ENCODE measurements around the gene HDAC4. TPM values are rescaled to one million over a fixed set of nuclear protein-coding genes. Genes with fewer than 3 reads are reported as not detected.

The HDAC4 gene
- total and polyA plus RNA-seq, 10 of the 15 experiments (the other 5 are each of a cell fraction or from before 2014, with no cell fraction given): 0.22 to 15.7 (median 4.8) TPM

DNA sequence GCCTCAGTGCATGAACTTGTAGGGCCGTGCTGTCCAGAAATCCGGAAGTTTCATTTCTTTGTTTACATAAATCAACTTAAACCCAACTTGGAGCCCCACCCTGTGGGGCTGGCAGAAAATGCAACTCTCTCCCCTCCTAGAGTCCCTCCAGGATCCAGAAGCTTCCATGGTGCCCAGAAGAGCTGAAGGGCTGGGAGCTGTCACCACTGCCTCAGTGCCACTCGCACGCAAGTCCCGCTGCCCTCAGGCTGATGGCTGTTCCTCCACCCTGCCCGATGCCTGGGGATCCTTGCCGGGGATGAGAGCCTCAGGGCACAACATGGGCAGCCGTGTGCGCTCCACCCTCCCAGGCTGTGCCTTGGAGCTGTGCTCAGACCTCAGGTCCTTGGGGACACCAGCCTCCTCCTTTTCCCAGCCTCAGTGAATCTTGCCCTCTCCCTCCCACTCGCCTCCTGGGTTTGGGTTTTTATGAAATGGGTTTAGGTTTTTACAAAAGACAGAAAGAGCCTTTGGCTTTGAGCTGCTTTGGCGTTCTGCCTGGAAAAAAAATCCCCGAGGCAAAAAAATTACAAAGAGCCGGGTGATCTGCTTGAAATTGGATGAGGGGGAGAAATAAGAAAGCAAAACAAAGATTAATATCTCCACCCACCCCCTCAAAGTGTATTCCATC lies 397.7 kb downstream of the HDAC4 start (continued):
- TF ChIP-seq, protein P1, sequence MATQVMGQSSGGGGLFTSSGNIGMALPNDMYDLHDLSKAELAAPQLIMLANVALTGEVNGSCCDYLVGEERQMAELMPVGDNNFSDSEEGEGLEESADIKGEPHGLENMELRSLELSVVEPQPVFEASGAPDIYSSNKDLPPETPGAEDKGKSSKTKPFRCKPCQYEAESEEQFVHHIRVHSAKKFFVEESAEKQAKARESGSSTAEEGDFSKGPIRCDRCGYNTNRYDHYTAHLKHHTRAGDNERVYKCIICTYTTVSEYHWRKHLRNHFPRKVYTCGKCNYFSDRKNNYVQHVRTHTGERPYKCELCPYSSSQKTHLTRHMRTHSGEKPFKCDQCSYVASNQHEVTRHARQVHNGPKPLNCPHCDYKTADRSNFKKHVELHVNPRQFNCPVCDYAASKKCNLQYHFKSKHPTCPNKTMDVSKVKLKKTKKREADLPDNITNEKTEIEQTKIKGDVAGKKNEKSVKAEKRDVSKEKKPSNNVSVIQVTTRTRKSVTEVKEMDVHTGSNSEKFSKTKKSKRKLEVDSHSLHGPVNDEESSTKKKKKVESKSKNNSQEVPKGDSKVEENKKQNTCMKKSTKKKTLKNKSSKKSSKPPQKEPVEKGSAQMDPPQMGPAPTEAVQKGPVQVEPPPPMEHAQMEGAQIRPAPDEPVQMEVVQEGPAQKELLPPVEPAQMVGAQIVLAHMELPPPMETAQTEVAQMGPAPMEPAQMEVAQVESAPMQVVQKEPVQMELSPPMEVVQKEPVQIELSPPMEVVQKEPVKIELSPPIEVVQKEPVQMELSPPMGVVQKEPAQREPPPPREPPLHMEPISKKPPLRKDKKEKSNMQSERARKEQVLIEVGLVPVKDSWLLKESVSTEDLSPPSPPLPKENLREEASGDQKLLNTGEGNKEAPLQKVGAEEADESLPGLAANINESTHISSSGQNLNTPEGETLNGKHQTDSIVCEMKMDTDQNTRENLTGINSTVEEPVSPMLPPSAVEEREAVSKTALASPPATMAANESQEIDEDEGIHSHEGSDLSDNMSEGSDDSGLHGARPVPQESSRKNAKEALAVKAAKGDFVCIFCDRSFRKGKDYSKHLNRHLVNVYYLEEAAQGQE (IDR thresholded peaks at IDR 0.05; ENCODE audit: low read depth, low read length): no peak

DNA sequence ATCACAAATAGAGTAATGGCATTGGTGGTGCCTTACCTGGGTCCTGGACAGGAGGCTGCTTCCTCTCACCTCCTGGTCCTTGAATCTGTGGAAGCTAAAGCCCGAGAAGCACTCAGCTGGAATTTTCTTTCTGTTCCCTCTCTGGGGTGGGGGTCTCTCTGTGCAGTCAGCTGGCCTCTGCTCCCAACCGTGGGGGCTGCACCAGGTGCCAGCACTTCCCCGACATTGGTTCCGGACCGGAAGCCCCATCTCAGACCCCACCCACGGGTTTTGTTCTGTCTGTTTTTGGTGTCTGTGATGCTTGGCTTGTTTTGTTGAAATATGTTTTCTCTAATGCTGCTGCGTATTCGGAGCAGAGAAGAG lies 398.2 kb downstream of the HDAC4 start:
- Histone ChIP-seq H3K27me3 (replicated peaks in 1 of 2; ENCODE audit: control insufficient read depth in 2 of 2, insufficient read depth in 2 of 2, low read length in 1 of 2) (peaks cover 3 to 5% of the 10 kb centered on the region in 2 experiments; a peak in 2 of 4 replicates), H3K36me3 (ENCODE audit: control insufficient read depth in 2 of 2, insufficient read depth in 2 of 2, low read length in 1 of 2) (no peaks in the 10 kb centered on the region), H4K20me1 (ENCODE audit: control insufficient read depth, insufficient read depth) (no peaks in the 10 kb centered on the region), H3K4me1 (ENCODE audit: control insufficient read depth, insufficient read depth, low read length) (no peaks in the 10 kb centered on the region), H3K9me3 (replicated peaks; ENCODE audit: control insufficient read depth, insufficient read depth, low read length) (no peaks in the 10 kb centered on the region), H3K4me2 (ENCODE audit: control insufficient read depth, insufficient read depth) (no peak overlapping the region), H3K27ac (ENCODE audit: control insufficient read depth, insufficient read depth) (no peak overlapping the region), H2AFZ (ENCODE audit: control insufficient read depth, low read depth, low read length) (no peak overlapping the region), H3K9ac (ENCODE audit: control insufficient read depth, insufficient read depth, low read length) (no peak overlapping the region), H3K4me3 (no peak overlapping the region), H3K79me2 (ENCODE audit: control insufficient read depth, insufficient read depth, low read length) (no peaks in the 10 kb centered on the region)
- no TSS peak for BruUV-seq (replicated peaks)
- in situ Hi-C loops (cut with MboI) (no loop called here), intact Hi-C loops (cut with micrococcal nuclease; ENCODE audit: unreplicated experiment) (no loop called here)
- ATAC-seq (no peak), FAIRE-seq (no peak), DNase-seq (ENCODE audit: low read depth, low spot score) (no peak)
- ChIA-PET CTCF (no interaction called here), RAD21 (ENCODE audit: unreplicated experiment) (no interaction called here), SMC1A (ENCODE audit: uncharacterized antibody, unreplicated experiment) (no interaction called here), POLR2A (no interaction called here)
- TF ChIP-seq EZH2 (IDR thresholded peaks at IDR 0.05; ENCODE audit: borderline replicate concordance, control insufficient read depth, low read depth, low read length) (no peak), EED (IDR thresholded peaks at IDR 0.05; ENCODE audit: low read depth) (no peak), CBFB (IDR thresholded peaks at IDR 0.05; ENCODE audit: low read depth) (no peak), SP1 (IDR thresholded peaks at IDR 0.05; ENCODE audit: low read depth, low read length) (no peak), HDAC6 (IDR thresholded peaks at IDR 0.05; ENCODE audit: unreplicated experiment) (no peak)
- TF ChIP-seq, protein P2, sequence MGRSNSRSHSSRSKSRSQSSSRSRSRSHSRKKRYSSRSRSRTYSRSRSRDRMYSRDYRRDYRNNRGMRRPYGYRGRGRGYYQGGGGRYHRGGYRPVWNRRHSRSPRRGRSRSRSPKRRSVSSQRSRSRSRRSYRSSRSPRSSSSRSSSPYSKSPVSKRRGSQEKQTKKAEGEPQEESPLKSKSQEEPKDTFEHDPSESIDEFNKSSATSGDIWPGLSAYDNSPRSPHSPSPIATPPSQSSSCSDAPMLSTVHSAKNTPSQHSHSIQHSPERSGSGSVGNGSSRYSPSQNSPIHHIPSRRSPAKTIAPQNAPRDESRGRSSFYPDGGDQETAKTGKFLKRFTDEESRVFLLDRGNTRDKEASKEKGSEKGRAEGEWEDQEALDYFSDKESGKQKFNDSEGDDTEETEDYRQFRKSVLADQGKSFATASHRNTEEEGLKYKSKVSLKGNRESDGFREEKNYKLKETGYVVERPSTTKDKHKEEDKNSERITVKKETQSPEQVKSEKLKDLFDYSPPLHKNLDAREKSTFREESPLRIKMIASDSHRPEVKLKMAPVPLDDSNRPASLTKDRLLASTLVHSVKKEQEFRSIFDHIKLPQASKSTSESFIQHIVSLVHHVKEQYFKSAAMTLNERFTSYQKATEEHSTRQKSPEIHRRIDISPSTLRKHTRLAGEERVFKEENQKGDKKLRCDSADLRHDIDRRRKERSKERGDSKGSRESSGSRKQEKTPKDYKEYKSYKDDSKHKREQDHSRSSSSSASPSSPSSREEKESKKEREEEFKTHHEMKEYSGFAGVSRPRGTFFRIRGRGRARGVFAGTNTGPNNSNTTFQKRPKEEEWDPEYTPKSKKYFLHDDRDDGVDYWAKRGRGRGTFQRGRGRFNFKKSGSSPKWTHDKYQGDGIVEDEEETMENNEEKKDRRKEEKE (IDR thresholded peaks at IDR 0.05): no peak
- TF ChIP-seq, protein P3, sequence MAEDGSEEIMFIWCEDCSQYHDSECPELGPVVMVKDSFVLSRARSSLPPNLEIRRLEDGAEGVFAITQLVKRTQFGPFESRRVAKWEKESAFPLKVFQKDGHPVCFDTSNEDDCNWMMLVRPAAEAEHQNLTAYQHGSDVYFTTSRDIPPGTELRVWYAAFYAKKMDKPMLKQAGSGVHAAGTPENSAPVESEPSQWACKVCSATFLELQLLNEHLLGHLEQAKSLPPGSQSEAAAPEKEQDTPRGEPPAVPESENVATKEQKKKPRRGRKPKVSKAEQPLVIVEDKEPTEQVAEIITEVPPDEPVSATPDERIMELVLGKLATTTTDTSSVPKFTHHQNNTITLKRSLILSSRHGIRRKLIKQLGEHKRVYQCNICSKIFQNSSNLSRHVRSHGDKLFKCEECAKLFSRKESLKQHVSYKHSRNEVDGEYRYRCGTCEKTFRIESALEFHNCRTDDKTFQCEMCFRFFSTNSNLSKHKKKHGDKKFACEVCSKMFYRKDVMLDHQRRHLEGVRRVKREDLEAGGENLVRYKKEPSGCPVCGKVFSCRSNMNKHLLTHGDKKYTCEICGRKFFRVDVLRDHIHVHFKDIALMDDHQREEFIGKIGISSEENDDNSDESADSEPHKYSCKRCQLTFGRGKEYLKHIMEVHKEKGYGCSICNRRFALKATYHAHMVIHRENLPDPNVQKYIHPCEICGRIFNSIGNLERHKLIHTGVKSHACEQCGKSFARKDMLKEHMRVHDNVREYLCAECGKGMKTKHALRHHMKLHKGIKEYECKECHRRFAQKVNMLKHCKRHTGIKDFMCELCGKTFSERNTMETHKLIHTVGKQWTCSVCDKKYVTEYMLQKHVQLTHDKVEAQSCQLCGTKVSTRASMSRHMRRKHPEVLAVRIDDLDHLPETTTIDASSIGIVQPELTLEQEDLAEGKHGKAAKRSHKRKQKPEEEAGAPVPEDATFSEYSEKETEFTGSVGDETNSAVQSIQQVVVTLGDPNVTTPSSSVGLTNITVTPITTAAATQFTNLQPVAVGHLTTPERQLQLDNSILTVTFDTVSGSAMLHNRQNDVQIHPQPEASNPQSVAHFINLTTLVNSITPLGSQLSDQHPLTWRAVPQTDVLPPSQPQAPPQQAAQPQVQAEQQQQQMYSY (CRISPR knock-in tag; IDR thresholded peaks at IDR 0.05): no peak
- WGBS (ENCODE audit: insufficient coverage, insufficient replicate concordance, low lambda C conversion rate, missing lambda C conversion rate): under 1% methylated on average over 8 of the region's 8 CpGs

Measured in GM12878 (cell line).